ENCODE measurements around the gene PACSIN2. TPM values are rescaled to one million over a fixed set of nuclear protein-coding genes. Genes with fewer than 3 reads are reported as not detected.

PACSIN2 gene
- total and polyA plus RNA-seq, 2 of the 13 experiments (the other 11 are each of a cell fraction or from before 2014, with no cell fraction given) = 54.1 to 68.8 TPM

DNA sequence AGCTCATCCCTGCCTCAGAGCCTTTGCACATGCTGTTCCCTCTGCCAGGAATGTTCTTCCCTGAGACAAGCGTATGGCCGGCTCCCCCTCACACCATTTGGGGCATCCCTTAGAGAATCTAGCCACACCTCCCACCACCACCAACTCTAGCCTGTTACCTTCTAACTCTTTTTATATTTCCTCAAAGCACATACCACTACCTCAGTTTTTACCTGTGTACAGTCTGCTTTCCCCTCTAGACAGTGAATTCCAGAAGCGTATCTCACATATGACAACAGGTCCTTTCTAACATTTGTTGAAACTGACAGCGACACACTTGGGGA, 82.8 kb downstream of the PACSIN2 start:
- Histone ChIP-seq H2AFZ (ENCODE audit: low read length) (no peak overlapping the region), H4K20me1 (ENCODE audit: insufficient read depth, low read length) (peaks cover 26% of the 10 kb centered on the region), H3K4me3 (replicated peaks in 1 of 3; ENCODE audit: insufficient read depth in 1 of 3, low read depth in 2 of 3, low read length in 3 of 3) (no peak overlapping the region), H3K27ac (ENCODE audit: extremely low read length, insufficient read depth, low read length) (no peak overlapping the region), H3K9me3 (ENCODE audit: low read length) (no peaks in the 10 kb centered on the region), H3K9ac (ENCODE audit: insufficient read depth, low read depth, low read length) (no peak overlapping the region), H3K4me2 (ENCODE audit: low read depth, low read length) (no peak overlapping the region), H3K79me2 (ENCODE audit: insufficient read depth, low read length) (peaks cover 89% of the 10 kb centered on the region), H3K4me1 (ENCODE audit: insufficient read depth, low read length) (peaks cover 88% of the 10 kb centered on the region), H3K36me3 (replicated peaks in 1 of 2; ENCODE audit: control insufficient read depth in 1 of 2, insufficient read depth in 2 of 2, low read length in 2 of 2) (peaks cover 6 to 10% of the 10 kb centered on the region in 2 experiments; a peak in 3 of 5 replicates), H3K27me3 (ENCODE audit: control insufficient read depth in 1 of 2, insufficient read depth in 2 of 2, low read length in 2 of 2) (no peaks in the 10 kb centered on the region)
- 96% methylated on average over 4 of the region's 4 CpGs for WGBS (ENCODE audit: low lambda C conversion rate)
- no TSS peak for BruUV-seq (replicated peaks)
- TF ChIP-seq SP5 (CRISPR knock-in tag; IDR thresholded peaks at IDR 0.05; ENCODE audit: borderline replicate concordance, low read depth) (no peak), ZSCAN22 (CRISPR knock-in tag; IDR thresholded peaks at IDR 0.05) (no peak), NFE2L2 (IDR thresholded peaks at IDR 0.05; ENCODE audit: low read length) (no peak), KAT7 (CRISPR knock-in tag; IDR thresholded peaks at IDR 0.05; ENCODE audit: borderline replicate concordance) (no peak), ZNF543 (CRISPR knock-in tag; IDR thresholded peaks at IDR 0.05) (no peak), WIZ (CRISPR knock-in tag; IDR thresholded peaks at IDR 0.05) (no peak), ZNF607 (CRISPR knock-in tag; IDR thresholded peaks at IDR 0.05; ENCODE audit: borderline replicate concordance) (no peak), RCOR2 (CRISPR knock-in tag; IDR thresholded peaks at IDR 0.05) (no peak), ZNF180 (CRISPR knock-in tag; IDR thresholded peaks at IDR 0.05; ENCODE audit: borderline replicate concordance, low read depth) (no peak), ZNF737 (CRISPR knock-in tag; IDR thresholded peaks at IDR 0.05; ENCODE audit: borderline replicate concordance) (no peak), ZSCAN9 (CRISPR knock-in tag; IDR thresholded peaks at IDR 0.05; ENCODE audit: borderline replicate concordance) (no peak), XRCC5 (optimal IDR thresholded peaks at IDR 0.05; ENCODE audit: low read length) (no peak), ZNF552 (CRISPR knock-in tag; IDR thresholded peaks at IDR 0.05; ENCODE audit: borderline replicate concordance) (no peak)
- TF ChIP-seq, protein P1, sequence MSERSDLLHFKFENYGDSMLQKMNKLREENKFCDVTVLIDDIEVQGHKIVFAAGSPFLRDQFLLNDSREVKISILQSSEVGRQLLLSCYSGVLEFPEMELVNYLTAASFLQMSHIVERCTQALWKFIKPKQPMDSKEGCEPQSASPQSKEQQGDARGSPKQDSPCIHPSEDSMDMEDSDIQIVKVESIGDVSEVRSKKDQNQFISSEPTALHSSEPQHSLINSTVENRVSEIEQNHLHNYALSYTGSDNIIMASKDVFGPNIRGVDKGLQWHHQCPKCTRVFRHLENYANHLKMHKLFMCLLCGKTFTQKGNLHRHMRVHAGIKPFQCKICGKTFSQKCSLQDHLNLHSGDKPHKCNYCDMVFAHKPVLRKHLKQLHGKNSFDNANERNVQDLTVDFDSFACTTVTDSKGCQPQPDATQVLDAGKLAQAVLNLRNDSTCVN (CRISPR knock-in tag; IDR thresholded peaks at IDR 0.05; ENCODE audit: borderline replicate concordance) = no peak
- TF ChIP-seq, protein P2, sequence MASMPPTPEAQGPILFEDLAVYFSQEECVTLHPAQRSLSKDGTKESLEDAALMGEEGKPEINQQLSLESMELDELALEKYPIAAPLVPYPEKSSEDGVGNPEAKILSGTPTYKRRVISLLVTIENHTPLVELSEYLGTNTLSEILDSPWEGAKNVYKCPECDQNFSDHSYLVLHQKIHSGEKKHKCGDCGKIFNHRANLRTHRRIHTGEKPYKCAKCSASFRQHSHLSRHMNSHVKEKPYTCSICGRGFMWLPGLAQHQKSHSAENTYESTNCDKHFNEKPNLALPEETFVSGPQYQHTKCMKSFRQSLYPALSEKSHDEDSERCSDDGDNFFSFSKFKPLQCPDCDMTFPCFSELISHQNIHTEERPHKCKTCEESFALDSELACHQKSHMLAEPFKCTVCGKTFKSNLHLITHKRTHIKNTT (CRISPR knock-in tag; IDR thresholded peaks at IDR 0.05) = no peak
- intact Hi-C loops (cut with micrococcal nuclease; ENCODE audit: unreplicated experiment) (no loop called here), in situ Hi-C loops (cut with HindIII; ENCODE audit: extremely low pct_ligation_motif_present, low pct_unique_long_range_greater_than_20kb) (no loop called here)
- FAIRE-seq = no peak
- no peak for ATAC-seq
- POLR2A ChIA-PET = no interaction called here
- DNase-seq (ENCODE audit: low spot score) = no peak
- CTCF ChIA-PET (ENCODE audit: low intra/inter-chr PET ratio, low total read pairs) = no interaction called here
